Measurements from ENCODE around the gene A2ML1. TPM values are rescaled to one million over a fixed set of nuclear protein-coding genes. Genes with fewer than 3 reads are reported as not detected.
"Not testable (repeated sequence)": the region's sequence is repeated elsewhere in the genome, so short reads cannot be mapped to it uniquely, and the experiment has no call there.

A2ML1 gene
- total and polyA plus RNA-seq, 2 donors (not counting 3 experiments of a cell fraction or from before 2014, with no cell fraction given), result not detected

DNA sequence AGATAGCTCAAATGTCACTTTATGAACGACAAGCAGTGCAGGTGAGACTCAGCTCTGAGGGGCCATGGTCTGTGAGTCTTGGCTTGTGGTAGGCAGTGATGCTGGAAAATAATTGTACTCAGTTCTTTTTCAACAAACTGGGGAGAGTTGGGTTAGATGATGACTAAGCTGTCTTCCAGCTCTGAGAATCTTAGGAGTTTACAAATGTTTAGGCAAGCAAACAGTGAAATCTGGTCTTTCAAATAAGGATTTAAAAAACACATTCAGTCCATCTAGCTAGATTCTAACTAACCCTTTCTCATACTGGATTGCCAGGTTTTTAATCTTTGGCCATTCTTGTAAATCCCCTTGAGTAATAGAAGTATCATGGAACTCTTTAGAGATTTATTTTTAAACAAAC, 95.3 kb downstream of the A2ML1 start:
- TF ChIP-seq JUN (IDR thresholded peaks at IDR 0.05; ENCODE audit: borderline replicate concordance, insufficient read depth, insufficient read length, low read depth) (no peak), FOS (IDR thresholded peaks at IDR 0.05; ENCODE audit: borderline replicate concordance, insufficient read depth, low read length) (no peak), EZH2 (IDR thresholded peaks at IDR 0.05; ENCODE audit: borderline replicate concordance, low read depth, low read length, severe bottlenecking) (no peak), POLR2A (IDR thresholded peaks at IDR 0.05; ENCODE audit: low read depth, low read length) (no peak), MYC (IDR thresholded peaks at IDR 0.05; ENCODE audit: low read depth, low read length) (no peak), GATA2 (IDR thresholded peaks at IDR 0.05; ENCODE audit: insufficient read depth, insufficient read length, low read depth, low read length) (no peak), POLR2AphosphoS5 (IDR thresholded peaks at IDR 0.05; ENCODE audit: insufficient read depth, low read depth, low read length) (no peak)
- TF ChIP-seq, protein P1, sequence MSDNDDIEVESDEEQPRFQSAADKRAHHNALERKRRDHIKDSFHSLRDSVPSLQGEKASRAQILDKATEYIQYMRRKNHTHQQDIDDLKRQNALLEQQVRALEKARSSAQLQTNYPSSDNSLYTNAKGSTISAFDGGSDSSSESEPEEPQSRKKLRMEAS (IDR thresholded peaks at IDR 0.05; ENCODE audit: insufficient read depth, insufficient read length), result no peak
- TF ChIP-seq, protein P2, sequence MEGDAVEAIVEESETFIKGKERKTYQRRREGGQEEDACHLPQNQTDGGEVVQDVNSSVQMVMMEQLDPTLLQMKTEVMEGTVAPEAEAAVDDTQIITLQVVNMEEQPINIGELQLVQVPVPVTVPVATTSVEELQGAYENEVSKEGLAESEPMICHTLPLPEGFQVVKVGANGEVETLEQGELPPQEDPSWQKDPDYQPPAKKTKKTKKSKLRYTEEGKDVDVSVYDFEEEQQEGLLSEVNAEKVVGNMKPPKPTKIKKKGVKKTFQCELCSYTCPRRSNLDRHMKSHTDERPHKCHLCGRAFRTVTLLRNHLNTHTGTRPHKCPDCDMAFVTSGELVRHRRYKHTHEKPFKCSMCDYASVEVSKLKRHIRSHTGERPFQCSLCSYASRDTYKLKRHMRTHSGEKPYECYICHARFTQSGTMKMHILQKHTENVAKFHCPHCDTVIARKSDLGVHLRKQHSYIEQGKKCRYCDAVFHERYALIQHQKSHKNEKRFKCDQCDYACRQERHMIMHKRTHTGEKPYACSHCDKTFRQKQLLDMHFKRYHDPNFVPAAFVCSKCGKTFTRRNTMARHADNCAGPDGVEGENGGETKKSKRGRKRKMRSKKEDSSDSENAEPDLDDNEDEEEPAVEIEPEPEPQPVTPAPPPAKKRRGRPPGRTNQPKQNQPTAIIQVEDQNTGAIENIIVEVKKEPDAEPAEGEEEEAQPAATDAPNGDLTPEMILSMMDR (IDR thresholded peaks at IDR 0.05; ENCODE audit: extremely low read depth in 1 of 2, insufficient read depth in 1 of 2, low read depth in 1 of 2, low read length in 2 of 2), result no peak
- no peaks in the 10 kb centered on the region for H3K9me1 ChIP-seq (replicated peaks; ENCODE audit: control insufficient read depth, extremely low read depth, insufficient read depth, low read length)
- no peaks in the 10 kb centered on the region for H4K20me1 ChIP-seq (replicated peaks; ENCODE audit: control insufficient read depth, extremely low read depth, insufficient read depth, low read length)
- no peaks in the 10 kb centered on the region for H3K79me2 ChIP-seq (ENCODE audit: control insufficient read depth, insufficient read depth, low read length)
- intact Hi-C loops (cut with micrococcal nuclease) (no loop called here), dilution Hi-C loops (cut with MboI; ENCODE audit: extremely low pct_ligation_motif_present, low sequenced_read_pairs) (no loop called here)
- no TSS peak for BruUV-seq (replicated peaks)
- H3K9ac ChIP-seq (replicated peaks; ENCODE audit: extremely low read depth, insufficient read depth, low read length), result no peak overlapping the region
- no peak for DNase-seq (ENCODE audit: low read depth, low spot score)
- no peak overlapping the region for H3K4me3 ChIP-seq (replicated peaks in 1 of 3; ENCODE audit: insufficient read depth in 1 of 3, low read depth in 1 of 3, low read length in 3 of 3)
- no peaks in the 10 kb centered on the region for H3K27me3 ChIP-seq (ENCODE audit: control insufficient read depth in 2 of 2, insufficient read depth in 2 of 2, low read length in 2 of 2)
- no peak overlapping the region for H2AFZ ChIP-seq (ENCODE audit: low read depth, low read length)
- peaks cover 4 to 6% of the 10 kb centered on the region in 2 experiments for H3K36me3 ChIP-seq (ENCODE audit: control insufficient read depth in 2 of 2, extremely low read depth in 1 of 2, insufficient read depth in 2 of 2, low read length in 2 of 2)
- ChIA-PET CTCF (interaction anchor here (0.8 to 1.4 kb wide), 3 partner anchors 11 to 79 kb away, joined by 3 to 4 read pairs (median 3); no protein-coding TSS in a partner anchor), POLR2A (no interaction called here)
- H3K4me2 ChIP-seq (ENCODE audit: insufficient read depth, low read length), result no peak overlapping the region
- H3K9me3 ChIP-seq (replicated peaks; ENCODE audit: control insufficient read depth, insufficient read depth, low read length), result no peaks in the 10 kb centered on the region
- H3K27ac ChIP-seq (ENCODE audit: insufficient read depth, low read depth, low read length), result no peak overlapping the region
- no peak for FAIRE-seq
- H3K4me1 ChIP-seq (ENCODE audit: control insufficient read depth, extremely low read depth, insufficient read depth, low read length), result peaks cover 18% of the 10 kb centered on the region

DNA sequence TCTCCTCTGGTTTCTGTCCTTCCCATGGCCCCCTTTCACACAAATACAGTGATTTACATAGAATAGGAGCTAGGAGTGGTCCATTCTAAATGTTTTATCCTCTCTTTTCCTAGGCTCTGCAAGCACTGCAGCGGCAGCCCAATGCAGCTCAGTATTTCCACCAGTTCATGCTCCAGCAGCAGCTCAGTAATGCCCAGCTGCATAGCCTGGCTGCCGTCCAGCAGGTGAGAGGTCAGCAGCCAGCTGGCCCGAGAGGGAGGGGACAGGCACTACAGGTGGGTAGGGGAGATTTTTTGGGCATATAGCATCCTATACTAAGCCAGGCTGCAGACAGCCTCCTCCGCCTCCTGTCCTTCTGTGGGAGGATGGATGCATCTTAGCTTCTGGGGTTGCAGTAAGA, 97.2 kb downstream of the A2ML1 start:
- DNase-seq (ENCODE audit: low read depth, low spot score); H3K4me1 ChIP-seq (ENCODE audit: control insufficient read depth, extremely low read depth, insufficient read depth, low read length); CTCF ChIA-PET; H3K27me3 ChIP-seq (ENCODE audit: control insufficient read depth in 2 of 2, insufficient read depth in 2 of 2, low read length in 2 of 2); H3K4me3 ChIP-seq (replicated peaks in 1 of 3; ENCODE audit: insufficient read depth in 1 of 3, low read depth in 1 of 3, low read length in 3 of 3); H3K4me2 ChIP-seq (ENCODE audit: insufficient read depth, low read length); FAIRE-seq; H3K9me1 ChIP-seq (replicated peaks; ENCODE audit: control insufficient read depth, extremely low read depth, insufficient read depth, low read length); H3K9me3 ChIP-seq (replicated peaks; ENCODE audit: control insufficient read depth, insufficient read depth, low read length); dilution Hi-C loops (cut with MboI; ENCODE audit: extremely low pct_ligation_motif_present, low sequenced_read_pairs); H3K9ac ChIP-seq (replicated peaks; ENCODE audit: extremely low read depth, insufficient read depth, low read length); H2AFZ ChIP-seq (ENCODE audit: low read depth, low read length); intact Hi-C loops (cut with micrococcal nuclease); H4K20me1 ChIP-seq (replicated peaks; ENCODE audit: control insufficient read depth, extremely low read depth, insufficient read depth, low read length); BruUV-seq (replicated peaks); H3K27ac ChIP-seq (ENCODE audit: insufficient read depth, low read depth, low read length); POLR2A ChIA-PET; H3K79me2 ChIP-seq (ENCODE audit: control insufficient read depth, insufficient read depth, low read length); H3K36me3 ChIP-seq (ENCODE audit: control insufficient read depth in 2 of 2, extremely low read depth in 1 of 2, insufficient read depth in 2 of 2, low read length in 2 of 2): not testable (repeated sequence)

All from endothelial cell of umbilical vein (primary cell).